Inflammatory macrophage treated with lipopolysaccharide for 4 hours (primary cell): Measurements from ENCODE around the gene MAPKAPK3.

Source experiments
- DNase-seq: peaks from one replicate; pipeline ENCODE4 v3.0.0-alpha.2; 2020

Gene MAPKAPK3

GRCh38 chr3:50609071-50609762 is 7.7 kb upstream of the MAPKAPK3 start:
- peak; percentile 65 for DNase-seq

- DNase-seq, result no peak
Measured at GRCh38 chr3:50609763-50610085, 7.2 kb upstream of the MAPKAPK3 start.

- DNase-seq, result no peak
Measured at GRCh38 chr3:50610181-50610971, 6.6 kb upstream of the MAPKAPK3 start.

- no peak for DNase-seq
Measured at GRCh38 chr3:50610992-50611463, 5.9 kb upstream of the MAPKAPK3 start.

GRCh38 chr3:50611464-50612233 is 5.3 kb upstream of the MAPKAPK3 start, which contains the start of gene CISH:
Gene CISH (minus strand): TSS chr3:50611774. CDS start chr3:50611650, 124 bp downstream.
- peak; percentile 99 for DNase-seq

GRCh38 chr3:50612234-50612882 is 4.6 kb upstream of the MAPKAPK3 start:
- DNase-seq, result no peak

GRCh38 chr3:50612970-50613846 is 3.7 kb upstream of the MAPKAPK3 start:
- DNase-seq, result peak; percentile 59

- DNase-seq, result no peak
Measured at GRCh38 chr3:50615190-50615589, 1.8 kb upstream of the MAPKAPK3 start.

- peak; percentile 72 for DNase-seq
Measured at GRCh38 chr3:50616003-50616769, 765 bp upstream of the MAPKAPK3 start.

- peak; percentile 92 for DNase-seq
Measured at GRCh38 chr3:50616770-50617095, 218 bp upstream of the MAPKAPK3 start.

- DNase-seq, result no peak
Measured at GRCh38 chr3:50617911-50618481, 1.0 kb downstream of the MAPKAPK3 start.

GRCh38 chr3:50620420-50620819 is 3.5 kb downstream of the MAPKAPK3 start:
- peak; percentile 88 for DNase-seq

- DNase-seq, result no peak
Measured at GRCh38 chr3:50620820-50621219, 3.9 kb downstream of the MAPKAPK3 start.

- DNase-seq, result no peak
Measured at GRCh38 chr3:50622881-50623280, 5.9 kb downstream of the MAPKAPK3 start.

GRCh38 chr3:50623840-50624474 is 7.0 kb downstream of the MAPKAPK3 start:
- DNase-seq, result peak; percentile 71

GRCh38 chr3:50624634-50625033 is 7.7 kb downstream of the MAPKAPK3 start:
- no peak for DNase-seq

GRCh38 chr3:50625231-50626182 is 8.6 kb downstream of the MAPKAPK3 start:
- DNase-seq, result no peak

GRCh38 chr3:50626401-50626800 is 9.4 kb downstream of the MAPKAPK3 start:
- DNase-seq, result no peak

GRCh38 chr3:50627407-50628051 is 10.6 kb downstream of the MAPKAPK3 start:
- DNase-seq, result peak; percentile 93
